ENCODE data around the gene CNTNAP2. TPM values are rescaled to one million over a fixed set of nuclear protein-coding genes. Genes with fewer than 3 reads are reported as not detected.

The CNTNAP2 gene
- total and polyA plus RNA-seq, 2 of the 8 experiments (the other 6 are each of a cell fraction or from before 2014, with no cell fraction given), result 27.9 to 71.0 TPM

DNA sequence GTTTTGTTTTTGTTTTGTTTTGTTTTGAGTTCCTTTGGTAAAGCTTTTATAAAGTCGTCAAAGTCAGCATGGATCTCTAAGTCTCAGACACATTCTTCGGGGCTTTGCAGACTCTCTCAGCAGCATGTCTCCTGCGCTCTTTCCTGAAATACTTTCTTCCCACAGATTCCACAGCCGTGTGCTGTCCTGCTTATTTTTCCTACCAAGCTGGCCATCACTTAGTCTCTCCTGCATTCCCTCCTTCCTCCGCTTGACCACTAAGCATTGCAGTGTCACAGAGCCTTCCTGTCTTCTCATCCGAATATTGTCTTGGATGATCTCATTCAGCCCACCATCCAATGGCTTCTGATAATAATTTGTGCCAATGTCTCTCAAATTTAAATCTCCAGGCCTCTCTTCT is 2039.6 kb downstream of the CNTNAP2 start (continued):
- no peak for TF ChIP-seq KDM5A (IDR thresholded peaks at IDR 0.05; ENCODE audit: low read length)
- no peak for TF ChIP-seq SIN3A (conservative IDR thresholded peaks at IDR 0.05 in 1 of 2, IDR thresholded peaks at IDR 0.05 in 1 of 2; ENCODE audit: low read depth in 1 of 2, low read length in 2 of 2)
- no peak for TF ChIP-seq BRCA1 (IDR thresholded peaks at IDR 0.05; ENCODE audit: low read depth, low read length)
- no peak for TF ChIP-seq POU5F1 (IDR thresholded peaks at IDR 0.05; ENCODE audit: low read depth, low read length)
- TF ChIP-seq RAD21 (IDR thresholded peaks at IDR 0.05 in 1 of 2, conservative IDR thresholded peaks at IDR 0.05 in 1 of 2; ENCODE audit: low read depth in 2 of 2, low read length in 2 of 2), result no peak
- no peak for TF ChIP-seq SIX5 (IDR thresholded peaks at IDR 0.05; ENCODE audit: low read depth, low read length)
